K562 (cell line): ENCODE measurements around the gene HEY2. TPM values are rescaled to one million over a fixed set of nuclear protein-coding genes. Genes with fewer than 3 reads are reported as not detected.

Source experiments
- ESRRA ChIP-seq: fragments of 450-650 bp; IDR thresholded peaks from 2 replicates; pipeline ENCODE4 v1.6.1; 2014; ENCODE audit warnings: low read depth, mild to moderate bottlenecking, moderate library complexity, borderline replicate concordance
- MYC ChIP-seq, 2 experiments: fragments of 250-450 bp in 1 of 2; sonication (Bioruptor Pico) in 1 of 2; IDR thresholded peaks; 2 replicates each; pipeline versions ENCODE4 v1.5.1 to v1.6.1; 2012 to 2021; ENCODE audit warnings: low read depth in 2 of 2, borderline replicate concordance in 1 of 2, improper control_type of control experiment in 1 of 2, low read length in 1 of 2, mild to moderate bottlenecking in 1 of 2, moderate library complexity in 1 of 2
- polyA plus RNA-seq, 8 experiments: library from polyadenylated mRNA; depleted of rRNA in 4 of 8; stranded (reverse) in 5 of 8; unstranded in 3 of 8; fragments of >200 nt; fragmentation: Nextera tagmentation in 2 of 8; fragmentation: Illumina TruSeq in 1 of 8; extraction: Ambion mirVana in 2 of 8; extraction: Trizol in 1 of 8; gene quantifications; 2 replicates each; pipeline versions ENCODE4 v1.2.1 to v1.2.3, GENCODE V29; 2011 to 2014; ENCODE audit warnings: inconsistent platforms in 1 of 8, missing spikeins in 1 of 8
- total RNA-seq, 7 experiments: library from RNA; depleted of rRNA in 6 of 7; stranded (reverse); fragments of >200 nt in 6 of 7; fragmentation: Illumina TruSeq in 2 of 7; extraction: Trizol in 2 of 7; gene quantifications; 2 replicates each; pipeline versions ENCODE4 v1.2.1 to v1.2.3, GENCODE V29; 2011 to 2021; ENCODE audit warnings: low replicate concordance in 1 of 7
- TF ChIP-seq, protein P1 (sequence below), 2 experiments: fragments of 450-650 bp; formaldehyde crosslinking in 1 of 2; IDR thresholded peaks; 2 replicates each; pipeline versions ENCODE4 v1.4.0 to v1.6.1; 2014 to 2020; ENCODE audit warnings: mild to moderate bottlenecking in 2 of 2, borderline replicate concordance in 1 of 2, low read depth in 1 of 2
- TF ChIP-seq, protein P2 (sequence below), 2 experiments: fragments of 450-650 bp; conservative IDR thresholded peaks; 2 replicates each; pipeline ENCODE4 v1.6.1; 2017; ENCODE audit warnings: mild to moderate bottlenecking in 2 of 2, moderate library complexity in 2 of 2

HEY2 gene
- total and polyA plus RNA-seq, 9 of the 15 experiments (the other 6 are each of a cell fraction or from before 2014, with no cell fraction given) = 0.03 to 0.07 (median 0.06) TPM; not detected in 5

DNA sequence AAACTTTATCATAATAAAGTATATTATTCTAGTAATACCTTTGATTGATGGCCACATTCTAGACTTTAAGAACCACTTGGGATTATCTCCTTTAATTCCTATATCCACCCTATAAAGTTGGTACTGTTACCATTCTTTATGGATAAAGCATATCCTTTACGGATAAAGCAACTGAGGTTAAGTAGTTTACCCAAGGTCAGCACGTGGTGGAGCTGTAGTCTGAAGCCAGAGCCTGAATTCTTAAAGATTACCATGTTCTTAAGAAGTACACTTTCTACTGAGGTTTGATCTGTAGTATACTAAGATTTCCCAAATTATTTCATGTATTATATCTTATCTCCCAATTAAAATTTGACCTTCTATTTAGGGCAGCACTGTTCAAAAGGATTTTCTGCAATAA, 38.4 kb downstream of the HEY2 start (continued):
- TF ChIP-seq, protein P1, sequence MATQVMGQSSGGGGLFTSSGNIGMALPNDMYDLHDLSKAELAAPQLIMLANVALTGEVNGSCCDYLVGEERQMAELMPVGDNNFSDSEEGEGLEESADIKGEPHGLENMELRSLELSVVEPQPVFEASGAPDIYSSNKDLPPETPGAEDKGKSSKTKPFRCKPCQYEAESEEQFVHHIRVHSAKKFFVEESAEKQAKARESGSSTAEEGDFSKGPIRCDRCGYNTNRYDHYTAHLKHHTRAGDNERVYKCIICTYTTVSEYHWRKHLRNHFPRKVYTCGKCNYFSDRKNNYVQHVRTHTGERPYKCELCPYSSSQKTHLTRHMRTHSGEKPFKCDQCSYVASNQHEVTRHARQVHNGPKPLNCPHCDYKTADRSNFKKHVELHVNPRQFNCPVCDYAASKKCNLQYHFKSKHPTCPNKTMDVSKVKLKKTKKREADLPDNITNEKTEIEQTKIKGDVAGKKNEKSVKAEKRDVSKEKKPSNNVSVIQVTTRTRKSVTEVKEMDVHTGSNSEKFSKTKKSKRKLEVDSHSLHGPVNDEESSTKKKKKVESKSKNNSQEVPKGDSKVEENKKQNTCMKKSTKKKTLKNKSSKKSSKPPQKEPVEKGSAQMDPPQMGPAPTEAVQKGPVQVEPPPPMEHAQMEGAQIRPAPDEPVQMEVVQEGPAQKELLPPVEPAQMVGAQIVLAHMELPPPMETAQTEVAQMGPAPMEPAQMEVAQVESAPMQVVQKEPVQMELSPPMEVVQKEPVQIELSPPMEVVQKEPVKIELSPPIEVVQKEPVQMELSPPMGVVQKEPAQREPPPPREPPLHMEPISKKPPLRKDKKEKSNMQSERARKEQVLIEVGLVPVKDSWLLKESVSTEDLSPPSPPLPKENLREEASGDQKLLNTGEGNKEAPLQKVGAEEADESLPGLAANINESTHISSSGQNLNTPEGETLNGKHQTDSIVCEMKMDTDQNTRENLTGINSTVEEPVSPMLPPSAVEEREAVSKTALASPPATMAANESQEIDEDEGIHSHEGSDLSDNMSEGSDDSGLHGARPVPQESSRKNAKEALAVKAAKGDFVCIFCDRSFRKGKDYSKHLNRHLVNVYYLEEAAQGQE (IDR thresholded peaks at IDR 0.05; ENCODE audit: borderline replicate concordance) = peak; percentile 39; the same call in 1 of the 2 replicates
- TF ChIP-seq, protein P1 (CRISPR knock-in tag; IDR thresholded peaks at IDR 0.05; ENCODE audit: low read depth) = no peak
- TF ChIP-seq MYC (IDR thresholded peaks at IDR 0.05; ENCODE audit: low read depth, low read length) = 0 out of 2 replicates have a peak, but pooled peaks have one; percentile 24
- TF ChIP-seq MYC (CRISPR knock-in tag; IDR thresholded peaks at IDR 0.05; ENCODE audit: borderline replicate concordance, low read depth) = no peak
- TF ChIP-seq, protein P2, sequence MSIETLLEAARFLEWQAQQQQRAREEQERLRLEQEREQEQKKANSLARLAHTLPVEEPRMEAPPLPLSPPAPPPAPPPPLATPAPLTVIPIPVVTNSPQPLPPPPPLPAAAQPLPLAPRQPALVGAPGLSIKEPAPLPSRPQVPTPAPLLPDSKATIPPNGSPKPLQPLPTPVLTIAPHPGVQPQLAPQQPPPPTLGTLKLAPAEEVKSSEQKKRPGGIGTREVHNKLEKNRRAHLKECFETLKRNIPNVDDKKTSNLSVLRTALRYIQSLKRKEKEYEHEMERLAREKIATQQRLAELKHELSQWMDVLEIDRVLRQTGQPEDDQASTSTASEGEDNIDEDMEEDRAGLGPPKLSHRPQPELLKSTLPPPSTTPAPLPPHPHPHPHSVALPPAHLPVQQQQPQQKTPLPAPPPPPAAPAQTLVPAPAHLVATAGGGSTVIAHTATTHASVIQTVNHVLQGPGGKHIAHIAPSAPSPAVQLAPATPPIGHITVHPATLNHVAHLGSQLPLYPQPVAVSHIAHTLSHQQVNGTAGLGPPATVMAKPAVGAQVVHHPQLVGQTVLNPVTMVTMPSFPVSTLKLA (conservative IDR thresholded peaks at IDR 0.05) = 0 out of 4 replicates have a peak, but pooled peaks of 1 of the 2 experiments have one; percentile 28
- peak; percentile 87 for TF ChIP-seq ESRRA
